ENCODE data around the gene GABBR2.

- TF ChIP-seq CTCF (IDR thresholded peaks at IDR 0.05) (no peak), POLR2A (IDR thresholded peaks at IDR 0.05) (no peak)
Measured at GRCh38 chr9:98701576-98701975, 7.2 kb downstream of the GABBR2 start.

Data from adrenal gland (tissue), 5 donors.